Dendritic cell treated with granulocyte-macrophage colony-stimulating factor and Interleukin-4, amounts not matched to agents 40 ng/mL and 50 ng/mL, for 4 days (primary cell): ENCODE measurements around the gene ASCL2.

Experiments used
- H3K27ac Mint-ChIP-seq: one replicate; pipeline ENCODE4 v1.8.0; 2022; ENCODE audit warnings: mild to moderate bottlenecking, mixed read lengths
- H3K27me3 Mint-ChIP-seq: one replicate; pipeline ENCODE4 v1.8.0; 2022; ENCODE audit warnings: mild to moderate bottlenecking, mixed read lengths
- H3K36me3 Mint-ChIP-seq: one replicate; pipeline ENCODE4 v1.8.0; 2022; ENCODE audit warnings: low read depth, mixed read lengths
- H3K4me1 Mint-ChIP-seq: one replicate; pipeline ENCODE4 v1.8.0; 2022; ENCODE audit warnings: low read depth, mixed read lengths
- H3K4me3 Mint-ChIP-seq: one replicate; pipeline ENCODE4 v1.8.0; 2022; ENCODE audit warnings: mild to moderate bottlenecking, moderate library complexity, mixed read lengths
- H3K9me3 Mint-ChIP-seq: one replicate; pipeline ENCODE4 v1.8.0; 2022; ENCODE audit warnings: mixed read lengths
- intact Hi-C: fragments of 100-400 bp; cut with micrococcal nuclease; formaldehyde crosslinking; loops from one replicate; pipeline ENCODE4 v1.15.0; 2022

The ASCL2 gene

GRCh38 chr11:2267851-2268728 lies 2.3 kb downstream of the ASCL2 start:
- intact Hi-C loops: loop anchor here (5.0 kb wide), 1 partner anchor 506 kb away; the partner anchor contains the start of gene CTSD
- H3K27ac Mint-ChIP-seq: peak overlapping the region; percentile 92
- H3K36me3 Mint-ChIP-seq: peaks cover 24% of the 10 kb centered on the region
- H3K4me1 Mint-ChIP-seq: peaks cover 59% of the 10 kb centered on the region
- H3K27me3 Mint-ChIP-seq: peaks cover 23% of the 10 kb centered on the region
- peak overlapping the region; percentile 74 for H3K4me3 Mint-ChIP-seq
- no peaks in the 10 kb centered on the region for H3K9me3 Mint-ChIP-seq

- peaks cover 24% of the 10 kb centered on the region for H3K36me3 Mint-ChIP-seq
- no peaks in the 10 kb centered on the region for H3K9me3 Mint-ChIP-seq
- no peak overlapping the region for H3K4me3 Mint-ChIP-seq
- peaks cover 18% of the 10 kb centered on the region for H3K27me3 Mint-ChIP-seq
- peaks cover 59% of the 10 kb centered on the region for H3K4me1 Mint-ChIP-seq
- intact Hi-C loops: loop anchor here (5.0 kb wide), 1 partner anchor 505 kb away; the partner anchor contains the start of gene CTSD
- peak overlapping the region; percentile 92 for H3K27ac Mint-ChIP-seq
Observed at GRCh38 chr11:2267306-2267850, 3.0 kb downstream of the ASCL2 start.

- Mint-ChIP-seq H3K27me3 (peaks cover 12% of the 10 kb centered on the region), H3K4me3 (no peak overlapping the region), H3K9me3 (no peaks in the 10 kb centered on the region), H3K36me3 (peaks cover 24% of the 10 kb centered on the region), H3K27ac (peak overlapping the region; percentile 92), H3K4me1 (peaks cover 58% of the 10 kb centered on the region)
- intact Hi-C loops: loop anchor here (5.0 kb wide), 1 partner anchor 504 kb away; the partner anchor contains the start of gene CTSD
Observed at GRCh38 chr11:2266586-2267305, 3.6 kb downstream of the ASCL2 start.

DNA sequence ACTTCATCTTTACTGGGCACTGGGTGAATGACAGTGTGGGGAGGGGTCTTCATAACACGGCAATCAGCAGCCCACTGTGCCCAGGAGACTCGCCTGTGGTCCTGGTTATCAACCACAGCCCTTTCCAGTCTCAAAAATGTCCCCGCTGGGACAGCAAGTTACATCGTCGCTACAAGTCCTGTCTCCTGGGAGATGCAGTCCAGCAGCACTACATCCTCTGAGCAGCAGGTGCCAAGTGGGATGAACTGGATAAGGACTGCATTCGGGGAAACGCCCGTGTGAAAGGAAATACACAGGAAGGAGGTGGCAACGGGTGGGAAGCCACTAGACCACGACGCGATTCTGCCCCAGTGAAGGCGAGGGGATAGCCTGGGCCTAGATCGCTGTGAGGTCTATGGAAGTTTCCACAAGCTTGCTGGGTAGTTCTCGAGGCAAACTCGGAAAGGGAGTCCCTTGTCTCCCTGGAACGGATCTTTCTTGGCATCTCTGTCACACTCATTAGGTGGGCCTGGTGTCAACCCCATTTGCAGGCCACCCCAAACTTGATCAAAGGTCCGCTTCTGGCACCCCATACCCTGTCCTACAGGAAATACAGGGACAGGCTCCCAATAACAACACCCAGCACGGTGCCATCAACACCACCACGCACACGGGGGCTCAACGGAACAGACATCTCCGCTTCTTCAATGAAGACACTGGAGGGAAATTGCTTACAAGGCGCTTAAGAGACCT lies 4.4 kb downstream of the ASCL2 start:
- Mint-ChIP-seq H3K4me3 (peak overlapping the region; percentile 64), H3K27ac (peak overlapping the region; percentile 92), H3K4me1 (peaks cover 51% of the 10 kb centered on the region)

DNA sequence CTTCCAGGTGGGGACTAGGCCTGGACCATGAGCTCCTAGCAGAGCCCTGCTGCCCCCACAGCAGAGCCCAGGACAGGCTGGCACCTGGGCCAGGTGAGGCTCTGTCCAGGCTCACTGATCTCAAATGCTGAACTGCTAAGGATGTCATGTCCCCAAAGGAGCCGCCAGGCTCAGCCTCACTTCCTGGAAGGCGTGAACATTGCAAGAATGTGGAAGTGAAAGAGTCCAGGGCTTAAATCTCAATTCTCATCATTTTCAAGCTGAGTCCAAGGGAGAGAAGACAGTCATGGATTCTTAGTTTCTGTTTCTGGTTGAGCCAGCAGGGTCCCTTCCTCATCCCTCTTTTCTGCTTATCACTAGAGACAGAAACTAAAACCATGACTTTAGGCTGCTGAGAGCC lies 5.0 kb downstream of the ASCL2 start:
- peaks cover 47% of the 10 kb centered on the region for H3K4me1 Mint-ChIP-seq
- peak overlapping the region; percentile 64 for H3K4me3 Mint-ChIP-seq
- H3K27me3 Mint-ChIP-seq: peaks cover 13% of the 10 kb centered on the region
- intact Hi-C loops: loop anchor here (5.0 kb wide), 1 partner anchor 503 kb away; the partner anchor contains the start of gene CTSD
- no peaks in the 10 kb centered on the region for H3K9me3 Mint-ChIP-seq
- H3K36me3 Mint-ChIP-seq: peaks cover 20% of the 10 kb centered on the region
- peak overlapping the region; percentile 92 for H3K27ac Mint-ChIP-seq

More for the DNA sequence above, 4.4 kb downstream of the ASCL2 start:
- intact Hi-C loops: loop anchor here (5.0 kb wide), 1 partner anchor 504 kb away; the partner anchor contains the start of gene CTSD
- H3K36me3 Mint-ChIP-seq: peaks cover 24% of the 10 kb centered on the region
- no peaks in the 10 kb centered on the region for H3K9me3 Mint-ChIP-seq
- H3K27me3 Mint-ChIP-seq: peaks cover 11% of the 10 kb centered on the region

DNA sequence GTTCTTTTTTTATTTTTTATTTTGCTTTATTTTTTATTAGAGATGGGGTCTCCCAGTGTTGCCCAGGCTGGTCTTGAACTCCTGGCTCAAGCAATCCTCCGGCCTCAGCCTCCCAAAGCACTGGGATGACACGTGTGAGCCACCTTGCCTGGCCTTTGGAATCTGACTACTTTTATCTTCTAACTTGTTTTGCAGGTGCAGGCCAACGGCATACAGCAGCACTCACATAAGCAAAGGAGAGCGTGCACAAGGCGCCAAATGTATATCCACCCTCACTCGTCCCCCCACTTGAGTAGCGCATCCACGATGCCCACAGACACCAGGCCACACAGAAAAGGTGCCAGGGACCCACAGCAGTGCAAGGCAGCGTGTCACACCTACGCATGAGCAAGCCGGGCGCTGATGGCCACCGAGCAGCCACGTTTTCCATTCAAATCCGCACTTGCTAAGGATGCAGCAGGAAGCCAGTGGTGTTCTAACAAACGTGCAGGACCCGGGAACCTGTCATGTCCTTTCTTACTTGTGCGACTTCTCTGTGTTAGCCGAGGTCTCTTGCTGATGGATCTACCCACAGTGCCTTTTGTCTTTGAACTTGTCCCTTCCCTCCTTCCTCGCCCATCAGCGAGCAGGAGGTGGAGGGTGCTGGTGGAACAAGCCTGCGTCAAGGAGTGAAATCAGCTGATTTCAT lies 5.9 kb downstream of the ASCL2 start:
- Mint-ChIP-seq H3K36me3 (peaks cover 19% of the 10 kb centered on the region), H3K4me3 (no peak overlapping the region), H3K9me3 (no peaks in the 10 kb centered on the region), H3K27ac (peak overlapping the region; percentile 92), H3K27me3 (peaks cover 18% of the 10 kb centered on the region), H3K4me1 (peaks cover 45% of the 10 kb centered on the region)
- intact Hi-C loops: loop anchor here (5.0 kb wide), 1 partner anchor 502 kb away; the partner anchor contains the start of gene CTSD

GRCh38 chr11:2263724-2264360 lies 6.5 kb downstream of the ASCL2 start:
- intact Hi-C loops: no loop called here
- Mint-ChIP-seq H3K4me3 (no peak overlapping the region), H3K27ac (peak overlapping the region; percentile 92), H3K4me1 (peaks cover 45% of the 10 kb centered on the region), H3K27me3 (peaks cover 22% of the 10 kb centered on the region), H3K36me3 (peaks cover 18% of the 10 kb centered on the region), H3K9me3 (no peaks in the 10 kb centered on the region)

DNA sequence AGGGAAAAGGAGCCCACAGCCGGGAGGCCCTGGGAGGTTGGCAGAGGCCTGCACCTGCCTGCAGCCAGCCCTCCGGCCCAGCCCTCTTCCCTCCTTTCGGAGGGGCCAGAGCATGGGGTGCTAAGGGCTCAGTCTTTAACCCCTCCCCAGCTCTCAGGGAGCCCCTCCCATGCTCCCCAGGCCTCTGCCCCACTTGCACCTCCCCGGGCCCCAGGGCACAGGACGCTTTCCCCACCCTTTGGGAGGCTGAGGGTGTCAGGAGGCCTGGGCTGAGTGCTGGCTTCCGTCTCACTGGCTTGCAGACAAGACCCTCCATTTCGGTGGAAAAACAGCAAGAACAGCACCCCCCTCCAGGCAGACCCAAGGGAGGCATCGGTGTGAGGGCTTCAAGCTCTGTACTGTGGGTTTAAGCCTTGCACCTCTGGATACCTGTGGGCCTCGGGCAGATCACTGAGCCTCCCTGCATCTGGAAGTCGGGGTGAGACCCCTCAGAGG lies 7.3 kb downstream of the ASCL2 start:
- Mint-ChIP-seq H3K27ac (peak overlapping the region; percentile 64), H3K9me3 (no peaks in the 10 kb centered on the region)
- intact Hi-C loops: no loop called here

DNA sequence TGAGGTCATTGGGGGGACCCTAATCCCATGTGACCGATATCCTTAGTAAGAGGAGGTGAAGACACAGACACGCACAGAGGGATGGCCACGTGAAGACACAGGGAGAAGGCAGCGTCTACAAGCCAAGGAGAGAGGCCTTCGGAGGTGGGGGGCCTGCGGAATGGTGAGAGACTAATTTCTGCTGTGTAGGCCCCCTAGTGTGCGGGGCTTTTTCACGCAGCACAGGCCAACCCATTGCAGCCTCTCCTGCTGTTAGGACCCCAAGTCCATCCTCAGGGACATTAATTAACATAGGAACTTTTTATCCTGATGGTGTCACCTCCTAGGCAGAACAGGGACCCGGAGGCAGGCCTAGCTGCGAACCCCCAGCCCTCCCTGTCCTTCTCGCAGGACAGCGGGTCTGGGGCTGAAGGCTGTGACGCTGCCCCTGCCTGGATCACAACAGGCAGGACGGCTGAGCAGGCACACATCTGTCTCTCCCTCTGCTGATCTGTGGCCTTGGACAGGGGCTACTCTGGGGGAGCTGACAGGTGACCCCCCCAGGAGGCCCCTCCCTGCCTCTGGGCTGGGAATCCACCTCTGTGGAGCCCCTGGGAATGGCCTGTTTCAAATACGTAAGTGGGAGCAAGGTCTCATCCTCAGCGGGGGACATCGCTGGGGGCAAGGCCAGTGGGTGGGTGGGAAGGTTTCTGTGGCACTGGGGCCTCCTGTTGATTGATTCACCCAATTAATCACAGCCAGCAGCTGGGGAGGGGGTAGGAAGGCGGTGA lies 7.9 kb downstream of the ASCL2 start:
- intact Hi-C loops: no loop called here
- Mint-ChIP-seq H3K4me1 (peaks cover 31% of the 10 kb centered on the region), H3K27me3 (peaks cover 29% of the 10 kb centered on the region), H3K4me3 (no peak overlapping the region), H3K36me3 (peaks cover 5% of the 10 kb centered on the region), H3K27ac (peak overlapping the region; percentile 64), H3K9me3 (no peaks in the 10 kb centered on the region)

More for the DNA sequence above, 7.3 kb downstream of the ASCL2 start:
- H3K27me3 Mint-ChIP-seq: peaks cover 29% of the 10 kb centered on the region
- no peak overlapping the region for H3K4me3 Mint-ChIP-seq
- peaks cover 11% of the 10 kb centered on the region for H3K36me3 Mint-ChIP-seq
- H3K4me1 Mint-ChIP-seq: peaks cover 38% of the 10 kb centered on the region

GRCh38 chr11:2261436-2262230 lies 8.8 kb downstream of the ASCL2 start:
- Mint-ChIP-seq H3K27me3 (peaks cover 32% of the 10 kb centered on the region), H3K27ac (no peak overlapping the region), H3K36me3 (no peaks in the 10 kb centered on the region), H3K4me3 (no peak overlapping the region), H3K9me3 (no peaks in the 10 kb centered on the region), H3K4me1 (peaks cover 23% of the 10 kb centered on the region)
- intact Hi-C loops: no loop called here
